WTC11 (cell line): Measurements from ENCODE around the gene CLEC1A. TPM values are rescaled to one million over a fixed set of nuclear protein-coding genes. Genes with fewer than 3 reads are reported as not detected.

ENCODE experiments used
- ATAC-seq: fragments of 200-7000 bp; cut with Tn5 transposase; 2 replicates; pipeline ENCODE4 v1.10.0; 2021; ENCODE audit warnings: mild to moderate bottlenecking, moderate library complexity
- CTCF ChIA-PET: fragments of 300-600 bp; sonication (Branson Sonifier 250); formaldehyde crosslinking; loops from one replicate; lab custom pipeline; 2021; ENCODE audit warnings: antibody characterized with exemption; lab: Charles Lee
- POLR2A ChIA-PET: fragments of 350-600 bp; sonication (Branson Sonifier 250); formaldehyde crosslinking; loops from one replicate; lab custom pipeline; 2021; ENCODE audit warnings: antibody characterized with exemption; lab: Charles Lee
- DNase-seq: peaks from one replicate; pipeline ENCODE4 v3.0.0; 2021; ENCODE audit warnings: low spot score
- H3K27ac Mint-ChIP-seq: 2 replicates; pipeline ENCODE4 v1.8.0; 2021; ENCODE audit warnings: mixed read lengths
- H3K27me3 Mint-ChIP-seq: 2 replicates; pipeline ENCODE4 v1.8.0; 2021; ENCODE audit warnings: low read depth, mild to moderate bottlenecking, moderate library complexity, mixed read lengths
- H3K36me3 Mint-ChIP-seq: 2 replicates; pipeline ENCODE4 v1.8.0; 2021; ENCODE audit warnings: mixed read lengths
- H3K4me1 Mint-ChIP-seq: 2 replicates; pipeline ENCODE4 v1.8.0; 2022; ENCODE audit warnings: mixed read lengths
- H3K4me3 Mint-ChIP-seq: 2 replicates; pipeline ENCODE4 v1.8.0; 2021; ENCODE audit warnings: mild to moderate bottlenecking, moderate library complexity, mixed read lengths
- H3K9me3 Mint-ChIP-seq: 2 replicates; pipeline ENCODE4 v1.8.0; 2021; ENCODE audit warnings: mixed read lengths
- ATF1 ChIP-seq: sonication (generic); formaldehyde crosslinking; IDR thresholded peaks from 2 replicates; pipeline ENCODE4 v1.8.1; 2023; ENCODE audit warnings: mild to moderate bottlenecking, moderate library complexity, missing genetic modification reagents
- ATF2 ChIP-seq: sonication (generic); formaldehyde crosslinking; IDR thresholded peaks from 2 replicates; pipeline ENCODE4 v1.8.1; 2022; ENCODE audit warnings: low read depth, missing genetic modification reagents, borderline replicate concordance
- CBFB ChIP-seq: sonication (generic); formaldehyde crosslinking; IDR thresholded peaks from 2 replicates; pipeline ENCODE4 v1.8.1; 2022; ENCODE audit warnings: mild to moderate bottlenecking, low read depth, missing genetic modification reagents
- CREB1 ChIP-seq: sonication (generic); formaldehyde crosslinking; IDR thresholded peaks from 2 replicates; pipeline ENCODE4 v1.8.0; 2023; ENCODE audit warnings: mild to moderate bottlenecking, missing genetic modification reagents
- ELF4 ChIP-seq: sonication (generic); formaldehyde crosslinking; IDR thresholded peaks from 2 replicates; pipeline ENCODE4 v1.8.1; 2022; ENCODE audit warnings: low read depth, mild to moderate bottlenecking, moderate library complexity, missing genetic modification reagents
- EMX1 ChIP-seq: fragments of 250-450 bp; sonication (Bioruptor Pico); IDR thresholded peaks from 2 replicates; pipeline ENCODE4 v1.8.0; 2021; ENCODE audit warnings: mild to moderate bottlenecking
- ESRRA ChIP-seq: sonication (generic); formaldehyde crosslinking; IDR thresholded peaks from 2 replicates; pipeline ENCODE4 v1.8.1; 2022; ENCODE audit warnings: mild to moderate bottlenecking, missing genetic modification reagents, borderline replicate concordance
- ETV6 ChIP-seq: sonication (generic); formaldehyde crosslinking; IDR thresholded peaks from 2 replicates; pipeline ENCODE4 v1.8.1; 2022; ENCODE audit warnings: mild to moderate bottlenecking, missing genetic modification reagents
- FOXP4 ChIP-seq: sonication (generic); formaldehyde crosslinking; IDR thresholded peaks from 2 replicates; pipeline ENCODE4 v1.8.0; 2022; ENCODE audit warnings: mild to moderate bottlenecking, missing genetic modification reagents
- HMGA2 ChIP-seq: fragments of 250-450 bp; sonication (Bioruptor Pico); IDR thresholded peaks from 2 replicates; pipeline ENCODE4 v1.4.0; 2021; ENCODE audit warnings: mild to moderate bottlenecking, moderate library complexity
- IRF1 ChIP-seq: sonication (generic); formaldehyde crosslinking; IDR thresholded peaks from 2 replicates; pipeline ENCODE4 v1.8.0; 2023; ENCODE audit warnings: missing genetic modification reagents
- MLX ChIP-seq: sonication (generic); formaldehyde crosslinking; IDR thresholded peaks from 2 replicates; pipeline ENCODE4 v1.8.1; 2023; ENCODE audit warnings: mild to moderate bottlenecking, missing genetic modification reagents, moderate library complexity
- MYBL2 ChIP-seq: sonication (generic); formaldehyde crosslinking; IDR thresholded peaks from 2 replicates; pipeline ENCODE4 v1.8.1; 2023; ENCODE audit warnings: mild to moderate bottlenecking, moderate library complexity, missing genetic modification reagents
- NFATC4 ChIP-seq: fragments of 250-450 bp; sonication (Bioruptor Pico); IDR thresholded peaks from 2 replicates; pipeline ENCODE4 v1.9.0; 2021; ENCODE audit warnings: mild to moderate bottlenecking
- NFYB ChIP-seq: sonication (generic); formaldehyde crosslinking; conservative IDR thresholded peaks from 2 replicates; pipeline ENCODE4 v1.8.0; 2022; ENCODE audit warnings: low read depth, missing genetic modification reagents
- NR2C2 ChIP-seq: sonication (generic); formaldehyde crosslinking; IDR thresholded peaks from 2 replicates; pipeline ENCODE4 v1.8.0; 2022; ENCODE audit warnings: mild to moderate bottlenecking, missing genetic modification reagents
- RELA ChIP-seq: sonication (generic); formaldehyde crosslinking; IDR thresholded peaks from 2 replicates; pipeline ENCODE4 v1.8.1; 2022; ENCODE audit warnings: missing genetic modification reagents, mild to moderate bottlenecking, borderline replicate concordance
- SMAD3 ChIP-seq: sonication (generic); formaldehyde crosslinking; IDR thresholded peaks from 2 replicates; pipeline ENCODE4 v1.8.0; 2022; ENCODE audit warnings: missing genetic modification reagents, mild to moderate bottlenecking, borderline replicate concordance
- TEAD1 ChIP-seq: sonication (generic); formaldehyde crosslinking; IDR thresholded peaks from 2 replicates; pipeline ENCODE4 v1.8.0; 2022; ENCODE audit warnings: mild to moderate bottlenecking, missing genetic modification reagents
- TEAD4 ChIP-seq: sonication (generic); formaldehyde crosslinking; IDR thresholded peaks from 2 replicates; pipeline ENCODE4 v1.8.0; 2022; ENCODE audit warnings: mild to moderate bottlenecking, missing genetic modification reagents
- ZNF138 ChIP-seq: sonication (generic); formaldehyde crosslinking; conservative IDR thresholded peaks from 2 replicates; pipeline ENCODE4 v1.8.1; 2022; ENCODE audit warnings: mild to moderate bottlenecking, moderate library complexity, missing genetic modification reagents
- ZNF416 ChIP-seq: fragments of 250-450 bp; sonication (Bioruptor Pico); IDR thresholded peaks from 2 replicates; pipeline ENCODE4 v1.9.0; 2021; ENCODE audit warnings: mild to moderate bottlenecking, inconsistent platforms
- ZNF425 ChIP-seq: fragments of 250-450 bp; sonication (Bioruptor Pico); conservative IDR thresholded peaks from 2 replicates; pipeline ENCODE4 v1.9.0; 2021; ENCODE audit warnings: mild to moderate bottlenecking
- ZNF512 ChIP-seq: sonication (generic); formaldehyde crosslinking; IDR thresholded peaks from 2 replicates; pipeline ENCODE4 v1.8.1; 2022; ENCODE audit warnings: missing genetic modification reagents, borderline replicate concordance
- ZNF671 ChIP-seq: fragments of 250-450 bp; sonication (Bioruptor Pico); IDR thresholded peaks from 2 replicates; pipeline ENCODE4 v1.8.0; 2021; ENCODE audit warnings: mild to moderate bottlenecking
- total RNA-seq: library from RNA; stranded (reverse); gene quantifications from 3 replicates; pipeline ENCODE4 v1.2.3, GENCODE V29; 2021

The CLEC1A gene
- total RNA-seq, 1 experiment from 2014 or later = not detected

GRCh38 chr12:10128687-10129086 is 29.9 kb upstream of the CLEC1A start:
- Mint-ChIP-seq H3K27me3 (no peaks in the 10 kb centered on the region), H3K36me3 (no peaks in the 10 kb centered on the region), H3K27ac (0 out of 2 replicates have a peak overlapping the region, but pooled peaks have one; percentile 34), H3K4me1 (peaks cover 55% of the 10 kb centered on the region), H3K4me3 (no peak overlapping the region), H3K9me3 (no peaks in the 10 kb centered on the region)
- ChIA-PET POLR2A (no interaction called here), CTCF (no interaction called here)
- TF ChIP-seq ATF1 (CRISPR knock-in tag) (no peak), CREB1 (CRISPR knock-in tag) (no peak), RELA (CRISPR knock-in tag) (no peak), EMX1 (CRISPR knock-in tag) (no peak)
- ATAC-seq = no peak
- DNase-seq = no peak

GRCh38 chr12:10126413-10126812 is 27.6 kb upstream of the CLEC1A start:
- Mint-ChIP-seq H3K4me1 (peaks cover 33% of the 10 kb centered on the region), H3K9me3 (peaks cover 5% of the 10 kb centered on the region; the same call in 1 of the 2 replicates), H3K27ac (no peak overlapping the region), H3K36me3 (no peaks in the 10 kb centered on the region), H3K4me3 (no peak overlapping the region), H3K27me3 (no peaks in the 10 kb centered on the region)
- no peak for ATAC-seq
- ChIA-PET POLR2A (no interaction called here), CTCF (interaction anchor here (1.6 kb wide), 1 partner anchor 383 kb away, joined by 4 read pairs; no protein-coding TSS in a partner anchor)
- no peak for TF ChIP-seq ZNF512 (CRISPR knock-in tag)
- TF ChIP-seq ESRRA (CRISPR knock-in tag) = no peak
- TF ChIP-seq NR2C2 (CRISPR knock-in tag) = no peak
- TF ChIP-seq ATF2 (CRISPR knock-in tag) = no peak
- TF ChIP-seq ELF4 (CRISPR knock-in tag) = no peak
- no peak for TF ChIP-seq IRF1
- no peak for TF ChIP-seq ETV6 (CRISPR knock-in tag)
- no peak for TF ChIP-seq NFYB (CRISPR knock-in tag)
- no peak for TF ChIP-seq ATF1 (CRISPR knock-in tag)
- DNase-seq = no peak

GRCh38 chr12:10122689-10123088 is 23.9 kb upstream of the CLEC1A start:
- Mint-ChIP-seq H3K9me3 (peaks cover 5% of the 10 kb centered on the region; the same call in 1 of the 2 replicates), H3K27me3 (no peaks in the 10 kb centered on the region), H3K36me3 (no peaks in the 10 kb centered on the region), H3K4me1 (peaks cover 2% of the 10 kb centered on the region; the same call in 1 of the 2 replicates), H3K4me3 (no peak overlapping the region), H3K27ac (no peak overlapping the region)
- no peak for ATAC-seq
- POLR2A ChIA-PET = no interaction called here
- DNase-seq = no peak
- CTCF ChIA-PET = no interaction called here
- TF ChIP-seq HMGA2 (no peak), NFATC4 (CRISPR knock-in tag) (no peak), SMAD3 (CRISPR knock-in tag) (no peak), FOXP4 (CRISPR knock-in tag) (no peak), CBFB (CRISPR knock-in tag) (no peak), NFYB (CRISPR knock-in tag) (no peak), ZNF138 (CRISPR knock-in tag) (no peak), ZNF416 (no peak), TEAD1 (CRISPR knock-in tag) (no peak), TEAD4 (no peak), MYBL2 (CRISPR knock-in tag) (no peak), RELA (CRISPR knock-in tag) (no peak), CREB1 (CRISPR knock-in tag) (no peak), ZNF425 (CRISPR knock-in tag) (no peak), MLX (no peak), ZNF671 (no peak)
- TF ChIP-seq, all 79 proteins: peak for 0
